ENCODE results near the gene ACAP2.

Gene ACAP2

DNA sequence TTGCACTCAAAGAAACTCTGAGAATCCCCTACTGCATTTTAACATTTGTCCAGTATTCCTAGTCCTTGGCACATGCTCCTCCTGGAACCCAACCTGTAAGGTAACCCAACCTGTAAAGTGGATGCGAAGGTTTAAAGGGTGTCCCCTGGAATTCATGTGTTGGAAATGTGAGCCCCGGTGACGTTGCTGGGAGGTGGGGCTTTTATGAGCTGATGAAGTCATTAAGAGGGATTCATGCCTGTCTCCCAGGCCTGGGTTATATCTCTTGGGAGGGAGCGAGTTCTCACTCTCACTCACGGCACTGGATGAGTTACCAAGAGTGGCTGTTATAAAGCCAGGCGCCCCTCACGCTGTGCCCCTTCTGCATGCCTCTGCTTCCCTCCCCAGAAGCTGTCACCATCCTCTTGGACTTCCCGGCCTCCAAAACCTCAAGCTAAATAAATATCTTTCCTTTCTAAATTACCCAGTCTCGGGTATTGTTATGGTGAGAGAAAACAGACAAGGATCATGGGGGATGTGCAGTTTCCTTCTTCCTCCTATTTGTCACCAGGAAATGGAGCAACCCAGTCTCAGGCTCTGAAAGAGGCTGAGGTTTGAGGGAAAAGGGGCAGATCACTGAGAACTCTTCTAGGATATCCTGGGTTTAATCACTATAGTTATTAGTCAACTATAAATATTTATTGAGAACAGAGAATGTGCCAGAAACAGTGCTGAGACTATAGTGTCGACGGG, 179.5 kb downstream of the ACAP2 start:
- in situ Hi-C loops (cut with MboI; ENCODE audit: low sequenced_read_pairs), result no loop called here

DNA sequence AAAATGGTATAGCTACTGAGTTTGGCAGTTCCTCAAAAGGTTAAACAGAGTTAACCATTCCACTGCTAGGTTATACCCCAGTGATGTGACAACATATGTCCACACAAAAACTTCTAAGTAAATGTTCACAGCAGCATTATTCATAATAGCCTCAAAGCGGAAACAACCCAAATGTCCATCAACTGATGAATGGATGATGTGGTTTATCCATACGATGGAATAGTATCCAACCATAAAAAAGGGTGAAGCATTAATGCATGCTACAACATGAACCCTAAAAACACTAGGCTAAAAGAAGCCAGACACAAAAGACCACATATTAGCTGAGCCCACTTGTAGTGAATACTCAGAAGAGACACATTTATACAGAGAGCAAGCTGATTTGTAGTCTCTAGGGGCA, 180.9 kb downstream of the ACAP2 start:
- in situ Hi-C loops (cut with MboI; ENCODE audit: low sequenced_read_pairs), result no loop called here

DNA sequence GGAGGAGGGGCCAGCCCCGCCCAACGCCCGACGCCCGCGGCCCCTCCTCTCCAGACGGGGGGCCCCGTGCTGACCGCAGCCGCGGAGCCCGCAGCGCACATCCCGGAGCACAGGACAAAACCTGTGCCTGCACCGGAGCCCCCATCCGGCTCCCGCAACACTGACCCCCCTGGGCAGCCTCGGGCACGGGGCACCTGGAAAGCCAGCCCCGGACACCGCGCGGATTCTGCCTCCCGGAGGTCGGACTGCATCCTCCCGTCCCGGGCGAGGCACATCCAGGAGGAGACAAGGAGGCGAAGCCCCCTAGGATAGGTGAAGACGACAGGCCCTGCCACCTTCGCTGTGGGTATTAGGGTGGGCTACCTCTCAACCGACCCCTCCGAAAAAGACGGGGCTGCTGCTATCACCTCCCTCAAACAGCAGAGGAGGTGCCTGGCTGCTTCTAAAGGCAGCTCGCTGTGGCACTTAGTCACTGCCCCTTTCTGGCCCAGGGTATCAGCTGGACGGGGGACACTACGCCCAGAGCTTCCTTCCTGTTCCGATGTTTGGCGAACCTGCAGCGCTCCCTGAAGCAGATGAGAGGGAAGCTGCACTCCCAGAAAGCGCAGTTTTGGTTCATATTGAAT, 182.4 kb downstream of the ACAP2 start:
- in situ Hi-C loops (cut with MboI; ENCODE audit: low sequenced_read_pairs), result no loop called here

DNA sequence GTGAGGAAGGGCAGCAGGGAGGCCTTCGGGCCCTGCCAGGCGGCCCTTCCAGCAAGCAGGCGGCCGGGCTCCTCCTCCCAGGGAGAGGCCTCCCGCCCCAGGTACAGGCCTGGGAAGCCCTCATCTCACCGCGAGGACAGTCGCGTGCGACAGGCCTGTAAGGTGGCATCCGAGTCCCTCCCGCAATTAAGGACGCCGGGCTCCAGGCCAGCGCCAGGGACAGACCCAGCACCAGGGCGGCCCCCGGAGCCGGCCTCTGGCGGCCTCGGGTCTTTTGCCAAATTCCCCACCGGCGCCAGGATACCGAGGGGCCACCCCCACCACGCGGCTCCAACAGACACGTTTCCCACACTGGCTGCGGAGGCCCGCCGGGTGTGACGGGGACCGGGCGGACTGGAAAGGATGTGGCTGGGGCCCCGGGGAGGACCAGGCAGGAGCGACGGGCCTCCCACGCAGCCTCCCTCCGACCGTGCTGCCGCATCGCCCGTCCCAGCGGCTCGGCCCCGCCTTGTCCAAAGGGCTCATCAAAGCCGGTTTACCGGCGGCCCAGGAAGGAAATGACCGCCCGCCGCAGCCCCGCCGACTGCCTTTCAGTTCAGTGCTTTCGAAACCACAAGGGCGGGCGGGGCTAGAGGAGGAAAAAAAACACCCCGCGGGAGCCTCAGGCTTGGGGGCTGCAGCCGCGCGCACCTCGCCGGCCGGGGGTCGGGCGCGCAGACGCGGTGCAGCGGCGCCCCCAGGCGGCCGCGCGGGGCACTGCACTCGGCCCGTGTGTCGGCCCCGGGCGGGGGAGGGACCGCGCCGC, 183.1 kb downstream of the ACAP2 start:
- in situ Hi-C loops (cut with MboI; ENCODE audit: low sequenced_read_pairs), result no loop called here

DNA sequence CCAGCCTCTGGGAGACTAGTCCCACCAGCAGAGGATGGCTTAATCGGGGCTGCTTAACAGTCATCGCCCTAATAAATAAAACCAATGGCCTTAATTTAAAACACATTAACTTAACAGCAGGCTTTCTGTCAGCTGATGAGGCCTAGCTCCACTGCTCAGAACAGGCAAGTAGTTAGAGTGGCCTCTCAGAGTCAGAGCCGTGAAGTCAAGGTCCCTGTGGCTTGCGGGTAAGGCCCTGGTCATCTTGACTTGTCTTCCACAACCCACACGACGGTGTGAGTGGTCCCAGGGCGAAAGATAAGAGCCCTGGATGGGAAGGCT, 183.7 kb downstream of the ACAP2 start:
- in situ Hi-C loops (cut with MboI; ENCODE audit: low sequenced_read_pairs), result no loop called here

DNA sequence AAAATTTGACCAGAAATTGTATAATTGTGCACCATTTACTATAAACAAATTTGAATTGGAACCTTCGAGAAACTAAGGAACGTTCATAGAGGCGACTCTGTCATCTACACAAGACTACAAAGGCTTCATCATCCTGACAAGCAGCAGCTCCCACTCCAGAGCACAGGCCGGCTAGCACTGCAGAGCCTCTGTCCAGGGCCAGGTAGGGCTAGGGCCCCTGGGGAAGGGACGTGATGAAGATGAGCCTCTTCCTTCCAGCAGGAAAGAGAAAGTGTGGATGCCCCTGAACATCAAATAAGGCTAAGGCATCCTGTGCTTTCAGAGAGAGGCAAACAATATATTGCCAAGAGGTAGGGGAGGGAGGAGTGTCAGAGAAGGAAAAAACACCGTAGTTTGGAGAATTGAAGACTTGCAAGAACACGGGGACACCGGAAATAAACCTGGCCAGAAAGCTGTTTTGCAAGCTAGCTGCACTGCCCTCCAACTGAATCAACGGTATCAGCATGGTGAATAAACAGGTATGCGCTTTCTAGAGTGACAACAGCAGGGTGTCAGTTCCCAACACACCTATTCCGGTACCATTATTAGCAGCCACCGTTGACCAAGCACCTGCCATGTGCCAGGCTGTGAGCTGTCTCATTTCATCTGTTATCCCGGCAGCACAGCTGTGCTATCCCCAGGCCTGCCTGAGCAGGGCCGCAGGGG, 184.2 kb downstream of the ACAP2 start:
- in situ Hi-C loops (cut with MboI; ENCODE audit: low sequenced_read_pairs), result no loop called here

DNA sequence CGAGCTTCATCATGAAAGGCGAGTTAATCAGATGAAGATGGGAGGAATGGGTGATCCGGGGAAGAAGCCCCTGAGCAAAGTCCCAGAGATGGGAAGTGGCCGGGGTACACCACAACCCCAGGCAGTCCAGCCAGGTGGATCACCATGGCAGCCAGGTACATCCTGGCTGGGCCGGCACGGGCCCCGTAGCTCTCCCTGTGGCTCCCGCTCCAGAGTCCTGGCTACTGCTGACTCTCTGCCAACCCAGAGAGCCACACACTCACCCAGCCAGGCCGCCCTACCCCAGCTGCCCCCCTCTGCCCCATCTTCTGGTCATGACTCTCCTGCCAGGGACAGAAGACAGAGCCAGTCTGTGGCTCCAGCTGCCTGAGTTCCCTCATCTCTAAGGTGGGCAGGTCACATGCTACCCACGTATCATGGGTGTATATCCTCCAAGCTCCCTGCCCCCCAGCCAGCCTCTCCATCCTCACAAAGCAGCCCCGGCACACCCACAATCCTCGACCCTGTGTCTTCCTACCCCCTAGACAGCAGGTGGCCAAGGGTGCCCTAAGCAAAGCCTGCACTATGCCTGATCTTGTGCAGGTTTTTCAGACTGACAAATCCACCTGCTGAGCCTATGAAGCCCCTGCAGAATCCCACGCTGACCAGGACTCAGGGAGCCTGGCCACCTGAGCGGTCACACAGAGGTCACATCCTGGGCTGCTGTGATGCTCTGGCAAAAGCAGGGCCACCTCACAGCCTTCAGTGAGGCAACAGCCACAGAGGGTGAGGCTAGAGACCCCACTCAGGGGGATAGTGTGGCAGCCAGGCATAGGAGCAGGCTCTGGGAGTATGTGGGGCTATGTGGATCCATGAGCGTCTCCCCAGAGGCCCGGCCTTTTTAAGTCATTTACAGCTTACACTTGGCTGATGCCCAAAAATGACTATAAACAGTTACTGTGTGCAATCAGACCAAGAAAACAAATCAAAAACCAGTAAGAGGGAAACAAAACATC, 185.1 kb downstream of the ACAP2 start:
- in situ Hi-C loops (cut with MboI; ENCODE audit: low sequenced_read_pairs), result no loop called here

DNA sequence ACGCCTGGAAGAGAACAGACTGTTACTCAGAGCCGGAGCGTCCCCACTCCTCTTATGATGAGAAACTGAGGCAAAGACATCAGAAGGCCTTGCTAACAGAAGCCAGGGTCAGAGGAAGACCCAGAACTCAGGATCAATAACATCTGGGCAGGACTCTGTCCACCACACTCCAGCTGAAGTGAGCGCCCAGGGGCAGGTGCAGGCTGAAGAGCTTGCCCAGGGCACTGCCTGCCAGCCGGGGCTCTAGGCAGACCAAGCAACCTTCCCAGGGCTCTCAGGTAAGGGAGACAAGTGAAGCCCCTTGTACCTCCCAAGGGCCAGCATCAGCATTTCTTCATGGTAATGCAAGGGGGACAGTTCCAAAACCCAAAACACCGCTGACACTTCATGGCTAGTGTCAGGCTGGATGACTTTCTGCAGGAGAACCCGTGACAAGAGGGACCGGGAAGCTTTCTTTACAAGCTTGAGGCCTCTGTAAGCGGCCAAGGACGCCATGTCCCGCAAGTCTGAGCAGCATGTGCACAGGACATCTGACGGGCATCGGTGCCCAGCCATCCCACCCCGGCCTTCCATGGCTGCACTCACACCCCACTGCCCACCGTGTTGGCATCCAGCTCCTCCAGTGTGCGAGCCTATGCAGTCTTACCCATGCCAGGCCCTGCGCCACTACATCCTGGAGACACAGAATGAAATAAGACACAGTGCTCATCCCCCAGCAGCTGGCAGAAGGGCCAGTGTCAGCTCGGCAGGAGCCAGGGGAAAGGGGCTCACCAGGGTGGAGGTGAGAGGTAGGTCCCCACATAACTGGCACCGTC, 186.0 kb downstream of the ACAP2 start:
- in situ Hi-C loops (cut with MboI; ENCODE audit: low sequenced_read_pairs), result no loop called here

DNA sequence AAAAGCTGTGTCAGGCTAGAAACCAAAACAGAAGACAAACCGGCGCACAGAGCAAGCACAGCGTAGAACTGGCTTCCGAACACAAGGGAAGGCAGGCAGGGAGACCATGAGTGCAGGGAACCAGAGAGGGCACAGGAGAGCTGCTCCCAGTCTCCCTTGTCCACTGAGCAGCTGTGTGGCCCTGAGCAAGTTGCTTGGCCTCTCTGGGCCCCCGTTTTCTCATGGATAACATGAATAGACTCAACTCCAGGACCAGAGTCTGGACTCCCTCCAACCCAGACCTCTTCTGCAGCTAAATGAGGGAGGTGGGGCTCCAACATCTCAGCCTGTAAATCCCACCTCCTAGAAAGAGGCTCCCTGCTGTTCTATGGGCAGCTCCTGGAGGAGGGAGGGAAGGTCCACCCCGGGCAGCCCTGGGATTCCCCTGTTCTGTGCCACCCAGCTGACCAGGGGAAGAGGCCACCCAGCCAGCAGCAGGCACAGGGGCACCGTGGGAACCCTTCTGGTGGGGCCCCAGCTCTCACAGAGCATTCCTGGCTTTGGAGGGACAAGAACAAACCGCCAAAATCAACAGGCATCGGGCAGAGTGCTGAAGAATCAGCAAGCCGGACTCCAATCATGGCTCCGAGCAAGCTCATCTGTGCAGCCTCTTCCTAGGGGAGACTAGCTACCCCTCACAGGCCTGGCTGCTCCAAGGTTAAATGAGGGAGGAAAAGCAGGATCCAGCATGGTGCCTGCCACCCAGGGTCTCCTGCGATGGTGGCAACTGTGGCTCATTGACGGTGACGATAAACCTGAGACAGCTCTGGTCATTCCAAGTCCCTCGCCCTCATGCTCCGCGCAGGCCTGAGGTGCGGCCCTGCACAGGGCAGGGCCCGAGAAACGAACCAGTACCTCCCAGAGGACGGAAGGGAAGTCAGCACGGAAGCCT, 187.0 kb downstream of the ACAP2 start:
- in situ Hi-C loops (cut with MboI; ENCODE audit: low sequenced_read_pairs), result no loop called here

DNA sequence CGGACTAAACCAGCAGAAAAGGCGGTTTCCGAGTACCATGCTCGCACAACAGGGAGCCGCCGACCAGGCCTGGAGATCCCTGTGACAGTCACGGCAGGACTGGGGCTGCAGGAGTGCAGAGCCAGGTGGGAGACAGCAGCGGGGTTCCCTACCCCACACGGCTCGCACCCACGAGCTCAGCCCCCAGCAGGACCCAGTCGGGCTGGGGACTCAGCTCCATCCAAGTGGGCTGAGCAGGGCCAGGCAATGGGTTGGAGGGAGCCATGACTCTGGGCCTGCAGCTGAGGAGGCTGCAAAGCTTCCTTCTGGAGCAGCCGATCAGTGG, 187.7 kb downstream of the ACAP2 start:
- in situ Hi-C loops (cut with MboI; ENCODE audit: low sequenced_read_pairs), result no loop called here

DNA sequence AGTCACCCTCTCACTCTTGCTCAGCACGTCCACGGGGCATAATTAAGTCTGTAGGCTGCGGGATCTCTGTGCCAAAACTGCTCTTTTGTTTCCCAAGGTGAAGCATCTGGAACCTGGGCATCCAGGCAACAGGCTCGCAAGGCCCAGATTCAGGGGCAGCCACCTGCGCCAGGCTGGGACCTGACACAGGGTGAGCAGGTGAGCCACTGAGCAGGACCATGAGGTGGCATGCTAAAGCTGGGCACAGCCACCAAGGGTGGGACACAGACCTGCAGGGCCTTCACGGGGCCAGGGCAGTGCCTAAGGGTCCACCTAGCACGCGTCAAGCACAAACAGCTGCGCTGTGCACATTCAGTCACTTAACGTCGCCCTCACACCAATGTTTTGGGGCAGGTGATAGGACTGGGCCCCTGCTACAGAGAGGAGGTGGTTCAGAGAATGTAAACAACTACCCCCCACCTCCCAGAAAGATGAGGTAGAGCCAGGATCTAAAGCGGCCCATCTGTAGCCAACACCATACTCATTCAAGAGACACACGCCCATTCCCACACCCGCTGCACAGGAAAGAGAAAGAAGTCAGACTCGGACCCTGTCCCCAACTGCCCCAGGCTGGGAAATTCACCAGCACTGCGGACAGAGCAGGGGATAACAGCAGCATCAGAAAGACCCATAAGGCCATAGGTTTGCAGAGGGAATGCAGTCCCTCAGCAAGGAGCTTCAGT, 188.2 kb downstream of the ACAP2 start:
- in situ Hi-C loops (cut with MboI; ENCODE audit: low sequenced_read_pairs), result no loop called here

DNA sequence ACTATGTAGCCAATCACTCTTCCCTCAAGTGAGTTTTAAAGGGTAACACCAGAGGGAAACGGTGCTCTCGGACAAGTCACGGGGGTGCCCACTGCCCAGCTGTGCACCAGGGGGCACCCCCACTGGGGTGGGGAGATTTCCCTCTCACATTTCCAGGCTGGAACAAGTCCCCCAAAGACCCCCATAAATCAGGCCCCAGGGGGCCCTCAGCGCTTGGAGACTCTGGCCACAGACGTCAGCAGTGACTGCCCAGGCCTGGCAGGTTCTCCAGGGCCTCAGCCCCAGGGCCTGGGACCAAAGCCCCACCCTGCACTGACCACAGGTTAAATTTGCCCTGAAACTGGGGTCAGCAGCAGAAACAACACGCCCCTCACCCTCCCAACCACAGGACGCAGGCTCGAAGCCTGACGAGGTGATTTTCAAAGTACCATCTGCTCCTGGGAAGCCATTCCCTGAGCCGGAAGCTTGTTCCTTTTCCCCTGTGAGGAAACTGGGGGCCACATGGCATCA, 188.8 kb downstream of the ACAP2 start:
- in situ Hi-C loops (cut with MboI; ENCODE audit: low sequenced_read_pairs), result no loop called here

DNA sequence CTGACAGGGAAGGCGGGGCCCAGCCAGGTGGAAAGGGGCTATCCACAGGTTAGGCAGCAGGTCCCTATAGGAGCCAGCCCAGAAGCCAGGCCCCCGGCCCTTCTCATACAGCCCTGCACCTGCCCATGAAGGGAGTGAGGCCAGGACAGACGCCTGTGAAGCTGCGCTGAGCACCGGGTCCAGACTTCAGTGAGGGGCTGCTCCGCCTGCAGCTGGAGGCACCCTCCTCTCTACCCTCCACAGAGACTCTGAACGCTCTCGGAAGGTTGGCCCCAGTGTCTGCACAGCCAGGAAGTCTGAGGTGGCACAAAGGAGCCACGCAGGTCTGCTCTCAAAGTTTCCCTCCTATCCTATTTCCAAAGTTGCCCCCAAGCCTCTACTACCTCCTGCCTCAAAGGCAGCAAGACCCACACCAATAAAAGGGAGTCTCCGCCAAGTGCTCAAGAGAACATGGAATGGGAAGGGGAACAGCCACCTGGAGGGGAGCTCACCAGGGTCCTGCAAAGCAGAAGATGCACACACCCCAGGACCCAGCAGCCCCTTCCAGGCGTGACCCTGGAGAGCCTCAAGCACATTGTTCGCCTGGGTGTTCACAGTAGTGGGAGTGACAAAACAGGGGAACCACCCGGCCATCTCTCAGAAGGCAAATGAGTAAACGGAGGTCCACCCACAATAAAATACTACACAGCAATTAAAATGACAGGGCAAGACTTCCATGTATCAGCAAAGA, 191.3 kb downstream of the ACAP2 start:
- in situ Hi-C loops (cut with MboI; ENCODE audit: low sequenced_read_pairs), result no loop called here

DNA sequence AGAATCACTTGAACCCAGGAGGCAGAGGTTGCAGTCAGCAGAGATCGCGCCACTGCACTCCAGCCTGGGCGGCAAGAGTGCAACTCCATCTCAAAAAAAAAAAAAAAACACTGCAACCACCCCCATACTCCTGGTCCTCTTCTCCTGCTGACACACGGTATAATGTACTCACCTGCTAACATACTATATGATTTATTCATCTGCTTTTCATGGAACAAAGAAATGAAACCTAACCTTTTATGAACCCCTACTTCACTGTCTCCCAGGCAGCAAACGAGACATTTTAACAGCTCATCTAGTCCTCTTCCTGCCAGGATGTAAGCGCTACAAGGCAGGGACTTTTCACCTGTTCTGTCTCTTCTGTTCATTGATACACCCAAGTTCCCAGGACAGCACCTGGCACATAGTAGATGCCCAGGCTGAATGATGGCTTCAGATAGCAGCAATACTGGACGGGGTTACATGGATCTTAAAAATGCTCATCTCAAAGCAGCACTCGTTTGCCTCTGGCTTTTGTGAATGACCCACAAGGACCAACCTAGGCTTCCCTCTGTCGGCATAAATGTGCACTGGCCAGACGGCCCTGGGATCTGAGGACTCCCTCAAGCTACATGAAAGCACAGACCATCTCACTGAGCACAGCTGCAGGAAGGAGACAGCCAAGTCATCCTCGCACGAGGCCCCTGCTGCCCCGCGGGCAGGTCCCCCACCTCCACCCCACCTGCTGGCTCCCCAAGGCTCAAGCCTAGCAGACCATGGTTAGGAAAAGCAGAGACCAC, 192.2 kb downstream of the ACAP2 start:
- in situ Hi-C loops (cut with MboI; ENCODE audit: low sequenced_read_pairs), result no loop called here

DNA sequence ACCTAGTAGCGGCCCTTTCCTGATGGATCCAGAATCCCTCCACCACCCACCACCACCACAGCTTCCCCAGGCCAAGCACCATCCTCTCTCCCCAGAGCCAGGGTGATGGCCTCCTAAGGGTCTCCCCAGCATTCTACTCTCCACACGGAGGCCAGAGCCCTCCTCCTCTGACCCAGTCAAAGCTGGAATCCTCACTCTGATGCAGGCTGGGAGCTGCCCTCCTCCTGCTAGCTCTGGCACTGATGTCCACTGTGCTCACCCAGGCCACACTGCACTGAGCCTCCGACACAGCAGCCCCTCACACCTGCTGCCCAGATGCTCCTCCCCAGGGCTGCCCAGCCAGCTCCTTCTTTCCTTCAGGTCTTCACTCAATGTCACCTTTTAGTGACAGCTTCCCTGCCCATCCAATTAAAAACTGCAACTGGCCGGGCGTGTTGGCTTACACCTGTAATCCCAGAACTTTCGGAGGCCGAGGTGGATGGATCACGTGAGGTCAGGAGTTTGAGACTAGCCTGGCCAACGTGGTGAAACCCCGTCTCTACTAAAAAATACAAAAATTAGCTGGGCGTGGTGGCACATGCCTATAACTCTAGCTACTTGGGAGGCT, 192.9 kb downstream of the ACAP2 start:
- in situ Hi-C loops (cut with MboI; ENCODE audit: low sequenced_read_pairs), result no loop called here

Measured in hTERT RPE-1 (cell line).